Measurements from ENCODE around the gene HADHB. TPM values are rescaled to one million over a fixed set of nuclear protein-coding genes. Genes with fewer than 3 reads are reported as not detected.

Gene HADHB
- total RNA-seq, 1 donor from 2014 or later = 71.1 TPM

DNA sequence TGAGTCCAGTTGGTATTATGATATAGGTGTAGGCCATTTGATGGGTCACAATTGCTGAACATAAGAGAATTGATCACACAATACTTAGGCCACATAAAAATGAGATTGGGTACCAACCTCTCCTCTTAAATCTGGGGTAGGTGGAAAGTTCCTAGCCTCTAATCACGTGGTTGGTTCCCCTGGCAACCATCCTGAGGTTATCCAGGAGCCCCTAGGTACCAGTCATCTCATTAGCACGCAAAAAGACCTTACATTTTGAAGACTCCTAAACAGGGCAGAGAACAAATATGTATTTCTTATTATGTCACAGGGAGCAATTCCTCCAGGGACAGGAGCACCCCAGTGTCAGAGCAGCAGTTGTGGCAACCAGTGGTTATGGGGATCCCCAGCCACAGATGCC, 88.6 kb downstream of the HADHB start:
- H3K4me3 ChIP-seq (ENCODE audit: low read depth, low read length) = no peak overlapping the region
- DNase-seq (ENCODE audit: low read depth) = no peak
- TF ChIP-seq, protein P1, sequence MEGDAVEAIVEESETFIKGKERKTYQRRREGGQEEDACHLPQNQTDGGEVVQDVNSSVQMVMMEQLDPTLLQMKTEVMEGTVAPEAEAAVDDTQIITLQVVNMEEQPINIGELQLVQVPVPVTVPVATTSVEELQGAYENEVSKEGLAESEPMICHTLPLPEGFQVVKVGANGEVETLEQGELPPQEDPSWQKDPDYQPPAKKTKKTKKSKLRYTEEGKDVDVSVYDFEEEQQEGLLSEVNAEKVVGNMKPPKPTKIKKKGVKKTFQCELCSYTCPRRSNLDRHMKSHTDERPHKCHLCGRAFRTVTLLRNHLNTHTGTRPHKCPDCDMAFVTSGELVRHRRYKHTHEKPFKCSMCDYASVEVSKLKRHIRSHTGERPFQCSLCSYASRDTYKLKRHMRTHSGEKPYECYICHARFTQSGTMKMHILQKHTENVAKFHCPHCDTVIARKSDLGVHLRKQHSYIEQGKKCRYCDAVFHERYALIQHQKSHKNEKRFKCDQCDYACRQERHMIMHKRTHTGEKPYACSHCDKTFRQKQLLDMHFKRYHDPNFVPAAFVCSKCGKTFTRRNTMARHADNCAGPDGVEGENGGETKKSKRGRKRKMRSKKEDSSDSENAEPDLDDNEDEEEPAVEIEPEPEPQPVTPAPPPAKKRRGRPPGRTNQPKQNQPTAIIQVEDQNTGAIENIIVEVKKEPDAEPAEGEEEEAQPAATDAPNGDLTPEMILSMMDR (conservative IDR thresholded peaks at IDR 0.05; ENCODE audit: low read depth, low read length) = no peak

DNA sequence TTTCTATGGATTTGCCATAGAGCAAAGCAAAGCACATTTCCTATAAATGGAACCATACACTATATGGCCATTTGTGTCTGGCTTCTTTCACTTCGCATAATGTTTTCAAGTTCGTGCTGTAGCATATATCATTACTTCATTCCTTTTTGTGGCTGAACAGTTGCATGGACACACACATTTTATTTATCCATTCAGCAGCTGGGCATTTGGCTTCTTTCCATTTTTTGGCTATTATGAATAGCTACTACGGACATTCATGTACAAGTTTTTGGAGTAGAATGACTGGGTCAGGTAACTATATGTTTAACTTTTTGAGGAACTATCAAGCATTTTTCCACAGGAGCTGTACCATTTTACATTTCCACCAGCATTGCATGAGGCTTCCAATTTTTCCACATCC, 90.5 kb downstream of the HADHB start:
- H3K4me3 ChIP-seq (ENCODE audit: low read depth, low read length) = no peak overlapping the region
- TF ChIP-seq, protein P1 (conservative IDR thresholded peaks at IDR 0.05; ENCODE audit: low read depth, low read length) = no peak

DNA sequence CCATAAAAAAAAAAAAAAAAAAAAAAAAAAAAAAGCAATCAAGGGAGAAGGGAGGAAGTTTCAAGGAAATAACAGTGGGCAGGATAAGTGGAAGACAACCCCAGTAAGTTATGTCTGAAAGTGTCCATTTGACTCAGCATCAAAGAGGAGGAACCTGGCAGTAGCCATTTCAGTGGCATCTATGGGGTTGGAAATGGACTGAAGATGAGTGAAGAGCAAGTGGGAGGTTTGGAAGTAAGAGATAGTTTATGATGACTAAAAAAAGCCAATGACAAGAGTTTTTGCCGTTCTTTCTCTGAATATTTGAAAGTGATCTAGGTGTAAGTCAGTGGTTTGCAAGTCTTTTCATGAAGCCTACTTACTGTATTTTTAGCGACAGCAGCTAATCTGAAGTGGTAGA, 92.0 kb downstream of the HADHB start:
- TF ChIP-seq, protein P1 (conservative IDR thresholded peaks at IDR 0.05; ENCODE audit: low read depth, low read length) = no peak
- DNase-seq (ENCODE audit: low read depth) = no peak
- H3K4me3 ChIP-seq (ENCODE audit: low read depth, low read length) = no peak overlapping the region

More for the DNA sequence above, 90.5 kb downstream of the HADHB start:
- no peak for DNase-seq (ENCODE audit: low read depth)

DNA sequence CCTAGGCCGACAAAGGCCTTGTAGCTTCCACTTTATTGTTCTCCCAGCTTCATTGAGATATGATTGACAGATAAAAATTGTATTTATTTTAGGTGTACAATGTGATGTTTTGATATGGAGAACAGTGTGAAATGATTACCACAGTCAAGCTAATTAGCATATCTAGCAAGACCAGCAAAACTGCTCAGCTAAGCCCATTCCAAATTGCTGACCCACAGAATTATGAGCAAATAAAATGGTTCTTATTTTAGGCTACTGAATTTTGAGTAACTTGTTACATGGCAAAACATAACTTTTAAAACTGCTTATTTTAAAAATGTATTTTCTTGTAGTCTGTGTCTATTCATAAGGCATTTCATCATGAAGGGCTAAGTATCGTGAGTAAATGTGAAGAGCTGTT, 92.6 kb downstream of the HADHB start:
- H3K4me3 ChIP-seq (ENCODE audit: low read depth, low read length) = no peak overlapping the region
- TF ChIP-seq, protein P1 (conservative IDR thresholded peaks at IDR 0.05; ENCODE audit: low read depth, low read length) = no peak
- DNase-seq (ENCODE audit: low read depth) = no peak

Other genes starting within 250 kb of the HADHB start
- gene RAB10, start 210.9 kb upstream of the HADHB start, total RNA-seq = 90.4 and 154 TPM in 2 replicates
- gene GAREM2, start 71.9 kb upstream of the HADHB start, total RNA-seq = 1.9 and 3.3 TPM in 2 replicates
- 89.0 and 105 TPM in 2 replicates for gene HADHA, start 307 bp upstream of the HADHB start, total RNA-seq
- 19.3 and 27.1 TPM in 2 replicates for gene SELENOI, start 101.2 kb downstream of the HADHB start, total RNA-seq
- gene ADGRF3, start 101.8 kb downstream of the HADHB start, total RNA-seq = 0.69 TPM in 1 of 2 replicates, not detected in the other
- gene DRC1, start 157.0 kb downstream of the HADHB start, total RNA-seq = not detected in 2 replicates
- not detected in 2 replicates for gene OTOF, start 233.2 kb downstream of the HADHB start, total RNA-seq

All from epithelial cell of proximal tubule (primary cell).